ENCODE results near the gene R3HDM1.
"Not testable (repeated sequence)": the region's sequence is repeated elsewhere in the genome, so short reads cannot be mapped to it uniquely, and the experiment has no call there.

The R3HDM1 gene

DNA sequence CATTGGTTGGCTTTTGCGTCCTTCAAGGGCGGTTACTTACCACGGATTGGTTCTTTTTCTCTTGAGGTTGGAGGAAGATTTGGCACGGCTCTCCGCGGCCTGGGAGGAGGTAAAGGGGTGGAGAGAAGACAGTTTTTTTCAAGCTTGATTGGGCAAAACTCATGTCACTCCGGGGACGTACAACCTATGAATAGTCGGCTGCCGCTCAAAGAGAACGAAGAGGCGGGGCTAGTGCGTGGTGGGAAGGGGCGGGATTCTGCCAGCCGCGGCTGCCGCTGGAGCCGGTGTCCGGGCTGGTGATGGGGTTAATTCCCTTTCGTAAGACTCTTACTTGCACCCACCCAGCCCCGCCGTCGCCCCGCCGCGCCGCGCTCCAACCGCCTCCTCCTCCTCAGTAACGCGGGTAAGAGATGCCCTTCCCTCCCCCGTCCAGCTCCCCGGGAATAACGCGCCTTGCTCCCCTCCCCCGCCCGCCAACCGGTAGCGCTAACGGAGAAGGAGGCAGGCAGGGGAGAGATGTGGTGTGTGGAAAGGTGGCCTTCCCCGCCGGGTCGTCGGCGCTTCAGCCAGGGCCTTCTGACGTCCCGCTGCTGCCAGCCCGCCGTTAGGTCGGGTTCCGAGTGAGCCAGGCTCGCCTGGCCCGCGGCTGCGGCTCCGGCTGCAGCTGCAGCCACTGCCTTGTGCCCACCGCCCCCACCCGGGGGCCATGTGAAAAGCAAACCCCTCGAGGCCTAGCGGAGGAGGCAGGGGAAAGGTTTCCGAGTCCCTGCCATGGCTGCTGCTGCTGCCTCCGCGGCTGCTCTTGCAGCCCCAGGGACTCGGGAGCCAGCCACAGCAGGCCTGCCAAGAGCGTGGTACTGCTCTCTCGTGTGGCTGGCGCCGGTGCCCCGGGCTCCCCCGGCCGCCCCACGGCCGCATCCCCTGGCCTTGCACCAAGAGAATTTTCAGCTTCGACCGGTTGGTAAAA is at the start of gene R3HDM1:
Gene R3HDM1 (plus strand): TSS at position 254 of the 967 bp plus-strand sequence. CDS start 73,362 bp downstream, outside the sequence.
- DNase-seq (ENCODE audit: low read depth in 2 of 2, low spot score in 1 of 2): peak; percentile 78 to 86

GRCh38 chr2:135485441-135485840 is 45.8 kb upstream of the R3HDM1 start:
- DNase-seq (ENCODE audit: low read depth in 2 of 2, low spot score in 1 of 2): no peak

- no peak for DNase-seq (ENCODE audit: low read depth in 2 of 2, low spot score in 1 of 2)
Measured at GRCh38 chr2:135490376-135490775, 40.9 kb upstream of the R3HDM1 start.

DNA sequence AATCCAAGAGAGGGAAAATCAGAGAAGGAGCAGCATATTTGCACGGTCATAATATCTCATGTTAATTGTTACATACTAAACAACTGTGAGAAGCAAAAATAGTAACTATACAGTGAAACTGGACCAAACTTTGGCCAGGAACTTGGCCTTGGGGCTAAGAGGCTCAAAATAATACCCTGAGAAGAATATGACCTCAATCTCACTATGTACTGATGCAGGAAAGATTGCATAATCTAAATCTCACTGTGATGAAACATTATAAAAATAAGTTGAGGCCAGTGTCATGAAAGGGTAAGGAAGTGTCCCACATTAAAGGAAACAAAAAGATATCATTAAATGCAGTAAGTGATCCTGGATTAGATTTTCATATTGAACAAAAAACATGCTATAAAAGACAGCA is 36.8 kb upstream of the R3HDM1 start:
- DNase-seq (ENCODE audit: low read depth in 2 of 2, low spot score in 1 of 2): no peak

GRCh38 chr2:135494917-135495316 is 36.4 kb upstream of the R3HDM1 start:
- DNase-seq (ENCODE audit: low read depth in 2 of 2, low spot score in 1 of 2): no peak

DNA sequence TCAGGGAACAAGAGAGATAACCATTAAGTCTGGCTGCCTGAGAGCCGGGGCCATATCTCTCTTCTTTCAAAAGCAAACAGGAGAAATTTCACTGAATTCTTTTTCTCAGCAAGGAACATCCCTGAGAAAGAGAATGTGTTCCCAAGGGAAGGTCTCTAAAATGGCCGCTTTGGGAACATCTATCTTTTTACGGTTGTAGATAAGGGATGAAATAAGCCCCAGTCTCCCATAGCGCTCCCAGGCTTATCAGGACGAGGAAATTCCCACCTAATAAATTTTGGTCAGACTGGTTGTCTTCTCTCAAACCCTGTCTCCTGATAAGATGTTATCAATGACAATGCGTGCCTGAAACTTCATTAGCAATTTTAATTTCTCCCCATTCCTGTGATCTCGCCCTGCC is 32.7 kb upstream of the R3HDM1 start:
- DNase-seq (ENCODE audit: low read depth in 2 of 2, low spot score in 1 of 2): not testable (repeated sequence)

- no peak for DNase-seq (ENCODE audit: low read depth in 2 of 2, low spot score in 1 of 2)
Measured at GRCh38 chr2:135504811-135505210, 26.5 kb upstream of the R3HDM1 start.

- DNase-seq (ENCODE audit: low read depth in 2 of 2, low spot score in 1 of 2): no peak
Measured at GRCh38 chr2:135510577-135510976, 20.7 kb upstream of the R3HDM1 start.

- DNase-seq (ENCODE audit: low read depth in 2 of 2, low spot score in 1 of 2): no peak
Measured at GRCh38 chr2:135512099-135512498, 19.2 kb upstream of the R3HDM1 start.

DNA sequence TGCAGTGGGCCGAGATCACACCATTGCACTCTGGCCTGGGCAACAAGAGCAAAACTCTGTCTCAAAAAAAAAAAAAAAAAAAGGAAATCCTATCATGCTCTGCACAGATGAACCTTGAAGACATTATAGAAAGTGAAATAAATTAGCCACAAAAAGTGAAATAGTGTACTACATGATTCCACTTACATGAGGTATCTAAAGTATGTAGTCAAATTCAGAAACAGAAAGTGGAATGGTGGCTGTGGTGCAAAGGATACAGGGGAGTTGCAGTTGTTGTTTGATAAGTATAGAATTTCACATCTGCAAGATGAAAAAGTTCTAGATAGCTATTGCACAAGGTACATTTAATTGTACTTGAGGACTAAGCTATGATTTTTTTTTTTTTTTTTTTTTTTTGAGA is 5.5 kb upstream of the R3HDM1 start:
- no peak for DNase-seq (ENCODE audit: low read depth in 2 of 2, low spot score in 1 of 2)

DNA sequence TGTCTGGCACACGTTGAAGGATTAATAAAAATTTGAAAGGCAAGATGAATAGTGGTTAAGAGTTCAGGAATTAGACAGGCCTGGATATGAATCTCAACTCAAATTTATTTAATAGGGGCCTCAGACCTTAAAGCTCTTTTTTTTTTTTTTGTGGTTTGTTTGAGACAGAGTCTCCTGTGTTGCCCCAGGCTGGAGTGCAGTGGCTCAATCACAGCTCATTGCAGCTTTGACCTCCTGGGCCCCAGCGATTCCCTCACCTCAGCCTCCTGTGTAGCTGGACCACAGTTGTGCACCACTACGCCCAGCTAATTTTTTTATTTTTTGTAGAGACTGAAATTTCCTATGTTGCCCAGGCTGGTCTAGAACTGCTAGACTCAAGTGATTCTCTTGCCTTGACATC is 3.3 kb upstream of the R3HDM1 start:
- no peak for DNase-seq (ENCODE audit: low read depth in 2 of 2, low spot score in 1 of 2)

- DNase-seq (ENCODE audit: low read depth in 2 of 2, low spot score in 1 of 2): peak; percentile 76 to 84
Measured at GRCh38 chr2:135530313-135531230, 712 bp upstream of the R3HDM1 start, which contains the start of gene ZRANB3. ZRANB3 (minus strand) TSS chr2:135531218.

GRCh38 chr2:135532581-135532980 is 1.3 kb downstream of the R3HDM1 start:
- DNase-seq (ENCODE audit: low read depth in 2 of 2, low spot score in 1 of 2): no peak

GRCh38 chr2:135533545-135533944 is 2.3 kb downstream of the R3HDM1 start:
- DNase-seq (ENCODE audit: low read depth in 2 of 2, low spot score in 1 of 2): not testable (repeated sequence)

DNA sequence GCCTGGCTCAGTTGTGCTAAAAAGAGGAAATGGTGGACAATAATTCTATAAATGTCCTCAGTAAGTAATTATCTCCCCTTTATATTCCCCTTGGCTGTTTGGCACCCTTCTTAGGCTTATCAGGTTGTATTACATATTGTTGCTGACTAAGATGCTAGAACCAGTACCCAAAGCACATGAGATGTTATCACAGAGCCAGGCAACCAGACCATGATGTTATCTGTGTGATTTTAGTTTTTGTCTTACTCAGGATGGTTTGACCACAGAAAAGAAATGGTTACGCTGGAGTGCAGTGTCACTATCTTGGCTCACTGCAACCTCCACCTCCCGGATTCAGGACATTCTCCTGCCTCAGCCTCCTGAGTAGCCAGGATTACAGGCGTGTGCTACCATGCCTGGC is 15.2 kb downstream of the R3HDM1 start:
- DNase-seq (ENCODE audit: low read depth in 2 of 2, low spot score in 1 of 2): no peak

GRCh38 chr2:135547311-135547710 is 16.0 kb downstream of the R3HDM1 start:
- DNase-seq (ENCODE audit: low read depth in 2 of 2, low spot score in 1 of 2): no peak

- DNase-seq (ENCODE audit: low read depth in 2 of 2, low spot score in 1 of 2): no peak
Measured at GRCh38 chr2:135551356-135551755, 20.1 kb downstream of the R3HDM1 start.

GRCh38 chr2:135552887-135553286 is 21.6 kb downstream of the R3HDM1 start:
- no peak for DNase-seq (ENCODE audit: low read depth in 2 of 2, low spot score in 1 of 2)

GRCh38 chr2:135555311-135555710 is 24.0 kb downstream of the R3HDM1 start:
- DNase-seq (ENCODE audit: low read depth in 2 of 2, low spot score in 1 of 2): no peak

DNA sequence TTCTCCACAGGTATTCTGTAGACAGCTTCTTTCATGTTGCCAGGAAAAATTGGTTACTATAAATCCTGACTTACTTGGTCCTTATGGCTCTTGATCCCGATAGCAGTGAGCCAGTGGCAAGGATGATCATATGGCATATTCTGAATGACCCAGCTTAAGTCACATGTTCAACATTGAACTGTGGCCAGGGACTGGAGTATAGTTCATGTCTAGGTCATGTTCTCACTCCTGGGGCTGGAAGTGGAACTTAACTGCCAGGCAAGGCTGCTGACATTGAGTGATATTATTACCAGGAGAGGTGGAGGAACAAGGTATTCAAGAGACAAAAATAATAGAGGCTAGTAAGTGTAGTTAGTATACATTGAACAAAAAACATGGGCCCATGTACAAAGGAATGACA is 26.2 kb downstream of the R3HDM1 start:
- no peak for DNase-seq (ENCODE audit: low read depth in 2 of 2, low spot score in 1 of 2)

GRCh38 chr2:135561925-135562324 is 30.6 kb downstream of the R3HDM1 start:
- no peak for DNase-seq (ENCODE audit: low read depth in 2 of 2, low spot score in 1 of 2)

GRCh38 chr2:135563793-135564192 is 32.5 kb downstream of the R3HDM1 start:
- no peak for DNase-seq (ENCODE audit: low read depth in 2 of 2, low spot score in 1 of 2)
